NCI-H187 treated with DMSO at 0.1 percent for 48 hours (cell line): ENCODE data around the gene TOMM6.

ENCODE experiments used
- DNase-seq: peaks from one replicate; lab custom pipeline; 2025; lab: John Stamatoyannopoulos, UW

TOMM6 gene

GRCh38 chr6:41787219-41787917 lies at the start of gene TOMM6:
TSS of gene TOMM6 (plus strand) at chr6:41787694. CDS start at chr6:41787698, 4 bp downstream.
- DNase-seq, result peak; percentile 32

- no peak for DNase-seq
These were observed 48.5 kb upstream of the TOMM6 start for GRCh38 chr6:41739041-41739440.

GRCh38 chr6:41740366-41741162 lies 46.9 kb upstream of the TOMM6 start:
- DNase-seq, result no peak

- DNase-seq, result no peak
These were observed 45.6 kb upstream of the TOMM6 start for GRCh38 chr6:41741625-41742490.

GRCh38 chr6:41743406-41744235 lies 43.9 kb upstream of the TOMM6 start:
- DNase-seq, result no peak

GRCh38 chr6:41744236-41744787 lies 43.2 kb upstream of the TOMM6 start:
- DNase-seq, result no peak

- DNase-seq, result no peak
These were observed 41.4 kb upstream of the TOMM6 start for GRCh38 chr6:41746107-41746506.

- DNase-seq, result no peak
These were observed 40.0 kb upstream of the TOMM6 start, which contains the start of gene PGC for GRCh38 chr6:41747256-41748101. TSS of gene PGC (minus strand) at chr6:41747397. CDS start at chr6:41747334, 63 bp downstream.

GRCh38 chr6:41748102-41748477 lies 39.4 kb upstream of the TOMM6 start:
- no peak for DNase-seq

- DNase-seq, result no peak
These were observed 39.0 kb upstream of the TOMM6 start for GRCh38 chr6:41748542-41748941.

- DNase-seq, result no peak
These were observed 37.1 kb upstream of the TOMM6 start for GRCh38 chr6:41750374-41750773.

- DNase-seq, result no peak
These were observed 31.6 kb upstream of the TOMM6 start for GRCh38 chr6:41755895-41756294.

GRCh38 chr6:41756354-41756753 lies 31.1 kb upstream of the TOMM6 start:
- DNase-seq, result no peak

- DNase-seq, result no peak
These were observed 30.2 kb upstream of the TOMM6 start for GRCh38 chr6:41757271-41757670.

- DNase-seq, result no peak
These were observed 29.4 kb upstream of the TOMM6 start for GRCh38 chr6:41757931-41758640.

- DNase-seq, result no peak
These were observed 28.9 kb upstream of the TOMM6 start for GRCh38 chr6:41758641-41759035.

- DNase-seq, result no peak
These were observed 28.2 kb upstream of the TOMM6 start for GRCh38 chr6:41759106-41759904.

- no peak for DNase-seq
These were observed 27.5 kb upstream of the TOMM6 start for GRCh38 chr6:41759905-41760579.
